CD4-positive, CD25-positive, alpha-beta regulatory T cell (primary cell): Measurements from ENCODE around the gene CYB561D1. TPM values are rescaled to one million over a fixed set of nuclear protein-coding genes. Genes with fewer than 3 reads are reported as not detected.

Experiments
- ATAC-seq, 2 donors: fragments of 150-1000 bp; cut with Tn5 transposase; one replicate each; pipeline ENCODE4 v1.10.0; 2021; ENCODE audit warnings: low read depth in 2 of 2, moderate number of reproducible peaks in 2 of 2, moderate library complexity in 1 of 2
- DNase-seq, 3 donors: peaks; one replicate each; pipeline versions ENCODE4 v3.0.0 to v3.0.0-alpha.2; 2012 to 2022; ENCODE audit warnings: mixed read lengths in 1 of 3
- H3K27ac ChIP-seq: one replicate; pipeline ENCODE4 v1.7.0; 2013; ENCODE audit warnings: mild to moderate bottlenecking, low read length; ENCODE audit not compliant: insufficient read depth, poor library complexity, severe bottlenecking
- H3K27me3 ChIP-seq: one replicate; pipeline ENCODE4 v1.7.0; 2013; ENCODE audit warnings: low read length; ENCODE audit not compliant: control insufficient read depth, insufficient read depth
- H3K36me3 ChIP-seq: one replicate; pipeline ENCODE4 v1.7.0; 2013; ENCODE audit warnings: mild to moderate bottlenecking, low read length, moderate library complexity; ENCODE audit not compliant: control insufficient read depth, insufficient read depth
- H3K4me1 ChIP-seq: 2 replicates; pipeline ENCODE4 v1.7.0; 2013; ENCODE audit warnings: mild to moderate bottlenecking, low read length; ENCODE audit not compliant: insufficient read depth, control insufficient read depth, poor library complexity, severe bottlenecking
- H3K4me3 ChIP-seq: one replicate; pipeline ENCODE4 v1.7.0; 2013; ENCODE audit warnings: low read depth, mild to moderate bottlenecking, low read length, moderate library complexity
- H3K9me3 ChIP-seq, 2 experiments: 1 replicate in 1 of 2; 2 replicates in 1 of 2; pipeline ENCODE4 v1.7.0; 2013; ENCODE audit warnings: low read length in 2 of 2, mild to moderate bottlenecking in 1 of 2, moderate library complexity in 1 of 2; ENCODE audit not compliant: control insufficient read depth in 2 of 2
- H3K27ac Mint-ChIP-seq, 3 donors: one replicate each; pipeline ENCODE4 v1.8.0; 2020 to 2022; ENCODE audit warnings: mild to moderate bottlenecking in 3 of 3, mixed read lengths in 3 of 3, moderate library complexity in 2 of 3
- H3K27me3 Mint-ChIP-seq: one replicate; pipeline ENCODE4 v1.8.0; 2022; ENCODE audit warnings: mild to moderate bottlenecking, mixed read lengths
- H3K36me3 Mint-ChIP-seq: one replicate; pipeline ENCODE4 v1.8.0; 2020; ENCODE audit warnings: mixed read lengths
- H3K4me1 Mint-ChIP-seq, 4 donors: one replicate each; pipeline ENCODE4 v1.8.0; 2020 to 2022; ENCODE audit warnings: mixed read lengths in 4 of 4, mild to moderate bottlenecking in 1 of 4
- H3K4me3 Mint-ChIP-seq, 4 donors: one replicate each; pipeline ENCODE4 v1.8.0; 2020 to 2022; ENCODE audit warnings: mild to moderate bottlenecking in 4 of 4, mixed read lengths in 4 of 4, moderate library complexity in 3 of 4
- H3K9me3 Mint-ChIP-seq, 7 donors: one replicate each; pipeline ENCODE4 v1.8.0; 2020 to 2022; ENCODE audit warnings: mixed read lengths in 7 of 7, mild to moderate bottlenecking in 3 of 7, moderate library complexity in 2 of 7
- polyA plus RNA-seq, 4 donors: library from polyadenylated mRNA; unstranded; fragments of 300-500 nt; fragmentation: Illumina TruSeq; gene quantifications; one replicate each; pipeline ENCODE4 v1.2.3, GENCODE V29; 2021
- total RNA-seq: library from RNA; stranded (reverse); gene quantifications from one replicate; pipeline ENCODE4 v1.2.3, GENCODE V29; 2022

The CYB561D1 gene
- total and polyA plus RNA-seq, 5 donors from 2014 or later: 11.5 to 30.7 (median 20.3) TPM

DNA sequence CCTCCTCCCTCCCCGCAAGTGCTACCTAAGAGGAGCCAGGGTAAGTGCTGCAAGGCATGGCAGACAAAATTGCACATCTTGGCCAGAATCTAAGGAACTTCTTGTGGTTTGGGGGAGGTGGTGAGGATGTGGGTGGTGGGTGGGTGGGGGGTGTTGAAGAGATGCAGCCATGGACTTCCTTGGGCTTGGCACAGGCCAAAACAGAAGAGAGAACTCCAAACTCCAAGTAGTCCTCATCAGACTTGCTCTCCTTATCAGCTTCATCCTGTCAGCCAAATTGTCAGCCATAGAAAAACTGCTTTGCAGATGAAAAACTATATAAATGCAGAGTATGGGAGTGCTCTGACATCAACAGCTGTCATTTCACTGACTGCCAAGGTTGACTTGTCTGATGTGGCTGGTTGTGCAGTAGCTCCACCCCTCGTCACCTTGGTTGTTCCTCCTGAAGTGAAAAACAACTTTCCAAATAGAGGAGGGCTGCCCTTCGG, 8.5 kb downstream of the CYB561D1 start:
- H3K4me3 Mint-ChIP-seq: peak overlapping the region; percentile 79 to 90 (median 87)
- H3K36me3 ChIP-seq: peaks cover 22% of the 10 kb centered on the region
- H3K27me3 ChIP-seq: no peaks in the 10 kb centered on the region
- H3K27ac Mint-ChIP-seq: peak overlapping the region; percentile 94 to 96 (median 95)
- peak overlapping the region; percentile 87 for H3K27ac ChIP-seq
- H3K9me3 ChIP-seq: no peaks in the 10 kb centered on the region
- H3K4me3 ChIP-seq: peak overlapping the region; percentile 70
- DNase-seq: peak; percentile 50 to 80 (median 76)
- H3K9me3 Mint-ChIP-seq: peaks cover 0 to 6% (median 0%) of the 10 kb centered on the region in 7 donors
- H3K36me3 Mint-ChIP-seq: peaks cover 25% of the 10 kb centered on the region
- no peaks in the 10 kb centered on the region for H3K27me3 Mint-ChIP-seq
- H3K4me1 ChIP-seq: peaks cover 94% of the 10 kb centered on the region
- H3K4me1 Mint-ChIP-seq: peaks cover 11 to 97% (median 69%) of the 10 kb centered on the region in 4 donors
- peak; percentile 87 to 91 for ATAC-seq

DNA sequence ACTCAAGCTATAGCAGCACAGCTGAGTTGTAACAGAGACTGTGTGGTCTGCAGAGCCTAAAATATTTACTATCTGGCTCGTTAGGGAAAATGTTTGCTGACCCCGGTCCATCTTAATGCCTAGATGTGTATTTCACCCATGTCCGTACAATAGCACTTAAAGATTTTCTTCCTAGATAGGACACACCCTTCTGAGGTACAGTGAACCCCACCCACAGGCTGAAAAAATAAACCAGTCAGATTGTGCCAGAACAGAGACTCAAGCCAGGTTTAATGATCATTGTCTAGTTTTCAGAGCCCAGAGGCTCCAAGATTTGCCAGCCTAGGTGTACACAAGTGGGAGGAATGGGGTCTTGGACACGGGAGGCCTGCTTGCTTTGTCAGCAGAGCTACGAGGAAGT, 10.0 kb downstream of the CYB561D1 start:
- peaks cover 21% of the 10 kb centered on the region for H3K36me3 ChIP-seq
- H3K27me3 Mint-ChIP-seq: peaks cover 4% of the 10 kb centered on the region
- peak overlapping the region; percentile 90 to 98 (median 91) for H3K27ac Mint-ChIP-seq
- peak overlapping the region; percentile 83 to 88 (median 86) for H3K4me3 Mint-ChIP-seq
- no peaks in the 10 kb centered on the region for H3K27me3 ChIP-seq
- peaks cover 86% of the 10 kb centered on the region for H3K4me1 ChIP-seq
- H3K9me3 Mint-ChIP-seq: peaks cover 0 to 10% (median 0%) of the 10 kb centered on the region in 7 donors
- DNase-seq: peak in 1 of 3 donors; percentile 61
- peak overlapping the region; percentile 87 for H3K27ac ChIP-seq
- H3K4me3 ChIP-seq: peak overlapping the region; percentile 79
- peaks cover 33% of the 10 kb centered on the region for H3K36me3 Mint-ChIP-seq
- H3K4me1 Mint-ChIP-seq: peaks cover 16 to 97% (median 70%) of the 10 kb centered on the region in 4 donors
- H3K9me3 ChIP-seq: no peaks in the 10 kb centered on the region
- peak in 1 of 2 donors; percentile 26 for ATAC-seq

GRCh38 chr1:109504974-109505373, 11.1 kb downstream of the CYB561D1 start:
- H3K4me1 Mint-ChIP-seq: peaks cover 16 to 93% (median 67%) of the 10 kb centered on the region in 4 donors
- peak overlapping the region; percentile 81 to 88 (median 84) for H3K4me3 Mint-ChIP-seq
- H3K36me3 ChIP-seq: peaks cover 18% of the 10 kb centered on the region
- no peaks in the 10 kb centered on the region for H3K27me3 ChIP-seq
- H3K4me1 ChIP-seq: peaks cover 82% of the 10 kb centered on the region
- peaks cover 4% of the 10 kb centered on the region for H3K27me3 Mint-ChIP-seq
- ATAC-seq (no peak), DNase-seq (no peak)
- H3K27ac ChIP-seq: peak overlapping the region; percentile 35
- no peaks in the 10 kb centered on the region for H3K9me3 ChIP-seq
- peak overlapping the region; percentile 79 for H3K4me3 ChIP-seq
- peak overlapping the region; percentile 79 to 98 (median 91) for H3K27ac Mint-ChIP-seq
- peaks cover 0 to 10% (median 0%) of the 10 kb centered on the region in 7 donors for H3K9me3 Mint-ChIP-seq
- peaks cover 31% of the 10 kb centered on the region for H3K36me3 Mint-ChIP-seq

DNA sequence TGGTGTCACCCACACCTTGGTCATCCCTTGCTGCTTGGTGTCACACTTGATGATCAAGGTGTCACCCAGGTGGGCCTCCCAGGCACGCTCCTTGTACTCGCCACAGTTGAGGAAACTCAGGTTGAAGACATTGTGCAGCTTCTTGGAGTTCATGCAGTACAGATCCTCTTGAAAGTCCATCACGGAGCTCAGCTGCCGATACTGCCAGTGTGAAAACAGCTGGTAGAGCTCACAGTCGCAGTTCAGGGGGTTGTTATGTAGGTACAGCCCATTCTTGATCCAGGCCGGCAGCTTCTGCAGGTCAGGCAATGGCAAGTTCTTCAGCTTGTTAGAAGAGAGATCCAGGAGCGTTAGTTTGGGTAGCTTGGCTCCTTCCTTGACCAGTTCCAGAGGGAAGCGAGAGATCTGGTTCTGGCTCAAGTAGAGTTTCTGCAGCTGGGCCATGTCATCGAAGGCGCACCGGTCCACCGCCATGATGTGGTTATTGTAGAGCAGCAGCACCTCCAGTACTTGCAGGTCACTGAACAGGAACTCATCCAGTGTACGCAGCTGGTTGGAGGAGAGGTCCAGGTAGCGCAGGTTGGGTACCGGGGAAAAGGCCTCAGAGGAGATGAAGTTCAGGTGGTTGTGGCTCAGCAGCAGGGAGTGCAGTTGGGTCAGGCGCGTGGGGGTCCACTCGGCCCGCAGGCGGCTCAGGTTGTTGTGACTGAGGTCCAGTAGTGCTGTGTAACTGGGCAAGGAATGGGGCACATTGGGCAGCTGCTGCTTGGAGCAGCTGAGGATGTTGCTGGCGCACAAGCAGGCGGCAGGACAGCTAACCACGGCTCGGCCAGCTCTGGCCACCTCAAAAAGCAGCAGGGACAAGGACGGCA, 14.3 kb downstream of the CYB561D1 start:
- ATAC-seq: no peak
- peaks cover 22% of the 10 kb centered on the region for H3K36me3 Mint-ChIP-seq

DNA sequence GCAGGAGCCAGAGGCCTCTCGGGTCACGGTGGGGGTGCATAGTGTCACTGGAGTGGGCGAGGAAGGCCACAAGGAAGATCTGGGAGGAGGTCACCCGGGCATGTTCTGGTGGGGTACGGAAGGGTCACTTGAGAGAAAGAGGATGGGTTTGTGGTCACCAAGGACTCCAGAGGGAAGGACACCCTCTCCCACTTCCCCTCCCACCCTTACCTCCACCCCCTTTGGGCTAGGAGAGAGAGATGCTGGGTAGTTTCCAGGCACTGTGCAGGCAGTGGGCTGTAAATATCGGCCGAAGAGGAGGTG, 14.9 kb downstream of the CYB561D1 start:
- H3K9me3 Mint-ChIP-seq: peaks cover 0 to 10% (median 0%) of the 10 kb centered on the region in 7 donors
- no peak for ATAC-seq
- Histone ChIP-seq H3K9me3 (no peaks in the 10 kb centered on the region), H3K27me3 (no peaks in the 10 kb centered on the region), H3K36me3 (peaks cover 11% of the 10 kb centered on the region), H3K27ac (peak overlapping the region; percentile 20), H3K4me3 (peak overlapping the region; percentile 66), H3K4me1 (peaks cover 49% of the 10 kb centered on the region)
- H3K36me3 Mint-ChIP-seq: peaks cover 22% of the 10 kb centered on the region
- DNase-seq: no peak
- peak overlapping the region; percentile 86 to 95 (median 90) for H3K4me3 Mint-ChIP-seq
- H3K4me1 Mint-ChIP-seq: peaks cover 15 to 75% (median 53%) of the 10 kb centered on the region in 4 donors
- H3K27ac Mint-ChIP-seq: peak overlapping the region; percentile 89 to 92 (median 90)
- peaks cover 18% of the 10 kb centered on the region for H3K27me3 Mint-ChIP-seq

More for the DNA sequence above, 14.3 kb downstream of the CYB561D1 start:
- H3K4me3 Mint-ChIP-seq: peak overlapping the region; percentile 86 to 95 (median 90)
- peaks cover 54% of the 10 kb centered on the region for H3K4me1 ChIP-seq
- no peak for DNase-seq
- H3K9me3 ChIP-seq: no peaks in the 10 kb centered on the region
- peak overlapping the region; percentile 20 for H3K27ac ChIP-seq
- peaks cover 11% of the 10 kb centered on the region for H3K36me3 ChIP-seq
- H3K4me3 ChIP-seq: peak overlapping the region; percentile 66
- peaks cover 18% of the 10 kb centered on the region for H3K27me3 Mint-ChIP-seq
- peak overlapping the region; percentile 89 to 92 (median 90) for H3K27ac Mint-ChIP-seq
- H3K9me3 Mint-ChIP-seq: peaks cover 0 to 10% (median 0%) of the 10 kb centered on the region in 7 donors
- H3K4me1 Mint-ChIP-seq: peaks cover 16 to 80% (median 54%) of the 10 kb centered on the region in 4 donors
- H3K27me3 ChIP-seq: no peaks in the 10 kb centered on the region

GRCh38 chr1:109509176-109510134, 15.6 kb downstream of the CYB561D1 start, which contains the start of gene AMIGO1:
AMIGO1 (minus strand) TSS chr1:109509727; CDS start chr1:109508912, 815 bp downstream.
- peak within 1 kb of the TSS; percentile 91 to 95 (median 94) for H3K4me3 Mint-ChIP-seq
- peak within 1 kb of the TSS; percentile 79 for H3K4me3 ChIP-seq
- ATAC-seq (peak; percentile 68 to 73), DNase-seq (peak; percentile 55 to 68 (median 64))
- H3K4me1 Mint-ChIP-seq: peaks cover 12 to 71% (median 48%) of the 10 kb centered on the region in 4 donors
- peaks cover 18% of the 10 kb centered on the region for H3K27me3 Mint-ChIP-seq
- peak within 1 kb of the TSS; percentile 89 to 93 (median 90) for H3K27ac Mint-ChIP-seq
- H3K9me3 ChIP-seq: no peaks in the 10 kb centered on the region
- H3K9me3 Mint-ChIP-seq: peaks cover 0 to 10% (median 0%) of the 10 kb centered on the region in 7 donors
- H3K27ac ChIP-seq: peak within 1 kb of the TSS; percentile 50
- H3K36me3 ChIP-seq: peaks cover 11% of the 10 kb centered on the region
- H3K27me3 ChIP-seq: no peaks in the 10 kb centered on the region
- peaks cover 22% of the 10 kb centered on the region for H3K36me3 Mint-ChIP-seq
- H3K4me1 ChIP-seq: peaks cover 43% of the 10 kb centered on the region
